ENCODE results near the gene MYO6.

DNA sequence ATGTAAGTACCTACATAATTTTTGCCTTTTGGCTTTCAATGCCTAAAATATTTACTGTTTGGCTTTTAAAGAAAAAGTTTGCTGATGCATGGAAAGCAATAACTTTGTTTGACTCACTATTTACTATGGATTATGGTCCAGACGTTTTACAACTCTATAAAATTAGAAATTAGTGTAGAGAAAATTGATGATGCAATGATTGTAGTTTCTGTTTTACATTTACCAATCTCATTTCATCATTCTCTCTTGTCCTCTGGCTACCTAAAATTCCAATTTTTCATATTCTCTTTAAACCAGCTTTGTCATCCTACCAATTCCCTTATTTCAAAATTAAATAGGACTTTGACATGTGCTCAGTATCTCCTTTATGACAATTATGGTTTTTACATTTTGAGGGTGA is 192.5 kb downstream of the MYO6 start:
- TF ChIP-seq, protein P1, sequence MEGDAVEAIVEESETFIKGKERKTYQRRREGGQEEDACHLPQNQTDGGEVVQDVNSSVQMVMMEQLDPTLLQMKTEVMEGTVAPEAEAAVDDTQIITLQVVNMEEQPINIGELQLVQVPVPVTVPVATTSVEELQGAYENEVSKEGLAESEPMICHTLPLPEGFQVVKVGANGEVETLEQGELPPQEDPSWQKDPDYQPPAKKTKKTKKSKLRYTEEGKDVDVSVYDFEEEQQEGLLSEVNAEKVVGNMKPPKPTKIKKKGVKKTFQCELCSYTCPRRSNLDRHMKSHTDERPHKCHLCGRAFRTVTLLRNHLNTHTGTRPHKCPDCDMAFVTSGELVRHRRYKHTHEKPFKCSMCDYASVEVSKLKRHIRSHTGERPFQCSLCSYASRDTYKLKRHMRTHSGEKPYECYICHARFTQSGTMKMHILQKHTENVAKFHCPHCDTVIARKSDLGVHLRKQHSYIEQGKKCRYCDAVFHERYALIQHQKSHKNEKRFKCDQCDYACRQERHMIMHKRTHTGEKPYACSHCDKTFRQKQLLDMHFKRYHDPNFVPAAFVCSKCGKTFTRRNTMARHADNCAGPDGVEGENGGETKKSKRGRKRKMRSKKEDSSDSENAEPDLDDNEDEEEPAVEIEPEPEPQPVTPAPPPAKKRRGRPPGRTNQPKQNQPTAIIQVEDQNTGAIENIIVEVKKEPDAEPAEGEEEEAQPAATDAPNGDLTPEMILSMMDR (conservative IDR thresholded peaks at IDR 0.05; ENCODE audit: low read length): no peak
- TF ChIP-seq EZH2phosphoT487 (IDR thresholded peaks at IDR 0.05; ENCODE audit: borderline replicate concordance, low read depth, low read length): no peak

Data from OCI-LY7 (cell line).